Loucy (cell line): ENCODE measurements around the gene UNC79.

ENCODE experiments used
- H2AFZ ChIP-seq: fragments of 200-600 bp; sonication (generic); 2 replicates; pipeline ENCODE4 v1.6.0; 2016; ENCODE audit warnings: antibody characterized with exemption, mild to moderate bottlenecking, low read length, moderate library complexity
- H3F3A ChIP-seq: fragments of 200-600 bp; 2 replicates; pipeline ENCODE4 v1.6.0; 2016; ENCODE audit warnings: antibody characterized with exemption, low read depth, mild to moderate bottlenecking
- H3K27me3 ChIP-seq: fragments of 200-600 bp; sonication (generic); 2 replicates; pipeline ENCODE4 v1.6.1; 2014; ENCODE audit warnings: low read length, mild to moderate bottlenecking; ENCODE audit not compliant: insufficient read depth, poor library complexity, severe bottlenecking
- H3K36me3 ChIP-seq: fragments of 200-600 bp; sonication (generic); 2 replicates; pipeline ENCODE4 v1.6.1; 2016; ENCODE audit warnings: low read length; ENCODE audit not compliant: insufficient read depth
- H3K4me1 ChIP-seq: fragments of 200-600 bp; sonication (generic); 2 replicates; pipeline ENCODE4 v1.5.1; 2014; ENCODE audit warnings: low read length, mild to moderate bottlenecking; ENCODE audit not compliant: insufficient read depth, poor library complexity, severe bottlenecking
- H3K4me2 ChIP-seq: fragments of 200-600 bp; sonication (generic); 2 replicates; pipeline ENCODE4 v1.6.0; 2014; ENCODE audit warnings: antibody characterized with exemption, low read length, low read depth, mild to moderate bottlenecking; ENCODE audit not compliant: poor library complexity, severe bottlenecking
- H3K4me3 ChIP-seq: fragments of 200-600 bp; sonication (generic); 2 replicates; pipeline ENCODE4 v1.5.1; 2014; ENCODE audit warnings: low read length, mild to moderate bottlenecking, mixed read lengths; ENCODE audit not compliant: poor library complexity, severe bottlenecking
- H3K79me2 ChIP-seq: fragments of 200-600 bp; sonication (generic); 2 replicates; pipeline ENCODE4 v1.6.1; 2014; ENCODE audit warnings: low read length; ENCODE audit not compliant: insufficient read depth
- H3K9ac ChIP-seq: fragments of 200-600 bp; sonication (generic); 2 replicates; pipeline ENCODE4 v1.6.0; 2014; ENCODE audit warnings: mild to moderate bottlenecking, low read depth, low read length, moderate library complexity; ENCODE audit not compliant: poor library complexity, severe bottlenecking
- H3K9me2 ChIP-seq: fragments of 200-600 bp; sonication (generic); replicated peaks from 2 replicates; pipeline ENCODE4 v1.6.1; 2016; ENCODE audit warnings: low read depth, low read length, mixed read lengths
- H3K9me3 ChIP-seq: fragments of 200-600 bp; sonication (generic); 2 replicates; pipeline ENCODE4 v1.6.1; 2014; ENCODE audit warnings: mild to moderate bottlenecking, antibody characterized with exemption, low read length, low read depth; ENCODE audit not compliant: insufficient read depth
- H4K20me1 ChIP-seq: fragments of 200-600 bp; sonication (generic); 2 replicates; pipeline ENCODE4 v1.6.0; 2014; ENCODE audit warnings: antibody characterized with exemption, low read length, mild to moderate bottlenecking; ENCODE audit not compliant: insufficient read depth, poor library complexity, severe bottlenecking
- EZH2phosphoT487 ChIP-seq: fragments of 200-600 bp; IDR thresholded peaks from 2 replicates; pipeline ENCODE4 v1.6.1; 2018; ENCODE audit warnings: antibody characterized with exemption, mild to moderate bottlenecking, moderate library complexity, borderline replicate concordance
- TF ChIP-seq, protein P1 (sequence below): fragments of 200-600 bp; sonication (generic); conservative IDR thresholded peaks from 2 replicates; pipeline ENCODE4 v1.5.1; 2014; ENCODE audit warnings: mild to moderate bottlenecking, antibody characterized with exemption, low read length

UNC79 gene

DNA sequence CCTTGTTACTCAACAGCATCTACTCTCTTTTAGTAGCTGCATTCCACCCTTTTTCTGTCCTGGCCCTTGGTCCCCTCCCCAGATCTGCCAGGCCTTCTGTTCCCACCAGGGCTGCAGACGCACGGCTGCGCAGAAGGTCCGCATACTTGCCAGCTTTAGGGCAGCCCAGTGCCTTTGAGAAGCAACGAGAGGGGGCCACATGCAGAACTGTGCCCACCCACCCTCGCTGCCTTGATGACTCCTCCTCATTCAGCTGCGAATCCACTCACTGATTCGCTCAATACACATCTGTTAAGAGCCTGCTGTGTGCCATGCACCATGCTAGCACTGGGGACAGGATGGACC, 318.3 kb downstream of the UNC79 start:
- Histone ChIP-seq H3K4me1 (no peaks in the 10 kb centered on the region), H3F3A (no peaks in the 10 kb centered on the region), H3K36me3 (no peaks in the 10 kb centered on the region)

DNA sequence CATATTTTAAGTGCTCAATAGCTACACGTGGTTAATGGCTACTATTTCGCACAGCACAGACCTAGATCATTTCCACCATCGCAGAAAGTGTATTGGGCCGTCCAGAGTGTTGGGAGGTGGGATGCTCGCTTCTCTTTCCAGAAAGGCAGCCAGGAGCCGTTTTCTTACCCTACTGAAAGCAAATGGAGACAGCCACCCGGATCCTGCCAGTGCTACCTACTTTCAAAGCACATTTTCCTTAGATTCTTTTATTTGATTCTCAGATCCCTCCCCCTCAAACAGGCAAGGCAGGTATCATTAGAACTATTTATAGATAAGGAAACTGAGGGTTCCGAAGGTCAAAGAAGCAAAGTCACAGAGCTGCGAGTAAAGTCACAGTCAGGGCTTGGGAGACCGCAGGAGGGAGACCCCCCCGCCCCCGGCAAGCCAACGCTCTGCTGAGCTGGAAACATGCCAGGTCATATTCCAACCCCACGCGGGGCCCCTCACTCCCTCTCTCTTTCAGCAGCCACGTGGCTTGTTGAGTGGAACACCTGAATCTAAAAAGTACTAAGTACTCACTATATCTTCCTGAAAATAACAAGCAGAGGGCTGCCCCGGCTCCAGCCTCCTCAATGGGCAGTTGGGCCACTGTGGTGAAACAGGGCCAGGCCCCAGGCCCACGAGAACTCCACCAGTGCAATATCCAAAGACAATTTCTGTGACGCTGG, 321.4 kb downstream of the UNC79 start:
- Histone ChIP-seq H3F3A (no peaks in the 10 kb centered on the region), H3K4me1 (no peaks in the 10 kb centered on the region), H3K36me3 (no peaks in the 10 kb centered on the region), H3K9me3 (peaks cover 4% of the 10 kb centered on the region; the same call in 1 of the 2 replicates), H3K9me2 (no peaks in the 10 kb centered on the region), H3K9ac (no peak overlapping the region), H3K4me2 (no peak overlapping the region), H3K79me2 (no peaks in the 10 kb centered on the region), H3K4me3 (no peak overlapping the region), H2AFZ (no peak overlapping the region), H3K27me3 (no peaks in the 10 kb centered on the region), H4K20me1 (no peaks in the 10 kb centered on the region)
- TF ChIP-seq, protein P1, sequence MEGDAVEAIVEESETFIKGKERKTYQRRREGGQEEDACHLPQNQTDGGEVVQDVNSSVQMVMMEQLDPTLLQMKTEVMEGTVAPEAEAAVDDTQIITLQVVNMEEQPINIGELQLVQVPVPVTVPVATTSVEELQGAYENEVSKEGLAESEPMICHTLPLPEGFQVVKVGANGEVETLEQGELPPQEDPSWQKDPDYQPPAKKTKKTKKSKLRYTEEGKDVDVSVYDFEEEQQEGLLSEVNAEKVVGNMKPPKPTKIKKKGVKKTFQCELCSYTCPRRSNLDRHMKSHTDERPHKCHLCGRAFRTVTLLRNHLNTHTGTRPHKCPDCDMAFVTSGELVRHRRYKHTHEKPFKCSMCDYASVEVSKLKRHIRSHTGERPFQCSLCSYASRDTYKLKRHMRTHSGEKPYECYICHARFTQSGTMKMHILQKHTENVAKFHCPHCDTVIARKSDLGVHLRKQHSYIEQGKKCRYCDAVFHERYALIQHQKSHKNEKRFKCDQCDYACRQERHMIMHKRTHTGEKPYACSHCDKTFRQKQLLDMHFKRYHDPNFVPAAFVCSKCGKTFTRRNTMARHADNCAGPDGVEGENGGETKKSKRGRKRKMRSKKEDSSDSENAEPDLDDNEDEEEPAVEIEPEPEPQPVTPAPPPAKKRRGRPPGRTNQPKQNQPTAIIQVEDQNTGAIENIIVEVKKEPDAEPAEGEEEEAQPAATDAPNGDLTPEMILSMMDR, result no peak
- no peak for TF ChIP-seq EZH2phosphoT487

More for the DNA sequence above, 318.3 kb downstream of the UNC79 start:
- no peaks in the 10 kb centered on the region for H3K79me2 ChIP-seq
- TF ChIP-seq, protein P1, result no peak
- TF ChIP-seq EZH2phosphoT487, result no peak
- H3K4me3 ChIP-seq, result no peak overlapping the region
- no peaks in the 10 kb centered on the region for H3K9me3 ChIP-seq
- H3K4me2 ChIP-seq, result no peak overlapping the region
- no peak overlapping the region for H2AFZ ChIP-seq
- no peak overlapping the region for H3K9ac ChIP-seq
- no peaks in the 10 kb centered on the region for H3K9me2 ChIP-seq
- H4K20me1 ChIP-seq, result no peaks in the 10 kb centered on the region
- no peaks in the 10 kb centered on the region for H3K27me3 ChIP-seq

DNA sequence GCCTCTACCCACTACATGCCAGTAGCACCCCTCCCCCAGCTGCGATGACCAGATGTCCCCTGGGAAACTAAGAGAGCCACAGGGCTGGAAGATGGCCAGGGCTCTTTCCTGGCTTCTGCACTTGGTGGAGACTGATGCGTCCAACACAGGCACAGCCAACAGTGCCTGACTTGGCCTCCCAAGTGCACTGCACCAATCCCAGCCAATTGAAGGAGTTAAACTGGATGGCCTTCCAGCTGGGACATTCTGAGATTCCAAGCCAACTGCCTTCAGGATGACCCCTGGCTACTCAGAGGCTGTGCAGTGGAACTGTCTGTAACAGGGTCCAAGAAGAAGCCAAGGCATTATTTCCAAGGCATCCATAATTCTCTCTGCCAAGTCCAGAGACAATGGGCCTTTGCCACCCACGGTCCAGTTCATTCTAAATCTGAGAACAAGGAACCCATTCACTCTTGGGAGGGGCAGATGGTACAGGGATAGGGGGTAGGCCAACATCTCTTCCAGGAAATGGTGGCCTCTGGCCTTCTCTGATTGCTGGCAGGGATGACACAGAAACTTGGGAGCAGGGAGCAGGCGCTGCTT, 322.3 kb downstream of the UNC79 start:
- Histone ChIP-seq H3K79me2 (no peaks in the 10 kb centered on the region), H3K4me3 (no peak overlapping the region), H4K20me1 (no peaks in the 10 kb centered on the region), H3K9me3 (peaks cover 4% of the 10 kb centered on the region; the same call in 1 of the 2 replicates), H3K9ac (no peak overlapping the region), H3K4me2 (no peak overlapping the region), H2AFZ (no peak overlapping the region), H3K9me2 (no peaks in the 10 kb centered on the region), H3K27me3 (no peaks in the 10 kb centered on the region), H3K36me3 (no peaks in the 10 kb centered on the region), H3K4me1 (no peaks in the 10 kb centered on the region), H3F3A (no peaks in the 10 kb centered on the region)
- TF ChIP-seq EZH2phosphoT487, result no peak
- TF ChIP-seq, protein P1, result no peak
